ENCODE data around the gene BLMH. TPM values are rescaled to one million over a fixed set of nuclear protein-coding genes. Genes with fewer than 3 reads are reported as not detected.

Gene BLMH
- polyA plus RNA-seq, 1 of the 3 experiments (the other 2 are of a cell fraction): 19.4 TPM

- 67% methylated on average over 8 of the region's 8 CpGs for WGBS (ENCODE audit: low lambda C conversion rate)
- no peak overlapping the region for H3K9ac ChIP-seq
- no peaks in the 10 kb centered on the region for H4K20me1 ChIP-seq (ENCODE audit: insufficient read depth)
- H3K9me2 ChIP-seq: no peaks in the 10 kb centered on the region
- no peaks in the 10 kb centered on the region for H3K36me3 ChIP-seq (replicated peaks in 1 of 2; ENCODE audit: control insufficient read depth in 1 of 2, insufficient read depth in 2 of 2, low read length in 1 of 2)
- no peaks in the 10 kb centered on the region for H3K79me2 ChIP-seq (ENCODE audit: insufficient read depth)
- no peaks in the 10 kb centered on the region for H3F3A ChIP-seq (replicated peaks; ENCODE audit: insufficient read depth)
- no peaks in the 10 kb centered on the region for H3K27me3 ChIP-seq (ENCODE audit: insufficient read depth)
- POLR2A ChIA-PET: no interaction called here
- no peak overlapping the region for H2AFZ ChIP-seq (ENCODE audit: low read depth)
- H3K4me1 ChIP-seq (ENCODE audit: control insufficient read depth in 1 of 2, insufficient read depth in 2 of 2, low read depth in 1 of 2, low read length in 1 of 2): no peaks in the 10 kb centered on the region
- TF ChIP-seq RAD21 (IDR thresholded peaks at IDR 0.05; ENCODE audit: low read length): no peak
- no peak for TF ChIP-seq NRF1 (IDR thresholded peaks at IDR 0.05; ENCODE audit: low read depth, low read length)
- TF ChIP-seq EZH2phosphoT487 (IDR thresholded peaks at IDR 0.05; ENCODE audit: borderline replicate concordance, low read depth): no peak
- TF ChIP-seq REST (IDR thresholded peaks at IDR 0.05; ENCODE audit: low read depth, low read length): no peak
- no peak for TF ChIP-seq FOXM1 (IDR thresholded peaks at IDR 0.05; ENCODE audit: low read depth)
- no peak for TF ChIP-seq CHD2 (IDR thresholded peaks at IDR 0.05; ENCODE audit: low read length, partially characterized antibody)
- no peak for TF ChIP-seq RXRA (IDR thresholded peaks at IDR 0.05; ENCODE audit: borderline replicate concordance, low read depth)
- no peak for TF ChIP-seq POLR2AphosphoS5 (IDR thresholded peaks at IDR 0.05; ENCODE audit: low read depth, low read length)
- no peak for TF ChIP-seq MEF2A (IDR thresholded peaks at IDR 0.05; ENCODE audit: borderline replicate concordance, low read depth)
- TF ChIP-seq, protein P1, sequence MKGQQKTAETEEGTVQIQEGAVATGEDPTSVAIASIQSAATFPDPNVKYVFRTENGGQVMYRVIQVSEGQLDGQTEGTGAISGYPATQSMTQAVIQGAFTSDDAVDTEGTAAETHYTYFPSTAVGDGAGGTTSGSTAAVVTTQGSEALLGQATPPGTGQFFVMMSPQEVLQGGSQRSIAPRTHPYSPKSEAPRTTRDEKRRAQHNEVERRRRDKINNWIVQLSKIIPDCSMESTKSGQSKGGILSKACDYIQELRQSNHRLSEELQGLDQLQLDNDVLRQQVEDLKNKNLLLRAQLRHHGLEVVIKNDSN (IDR thresholded peaks at IDR 0.05; ENCODE audit: borderline replicate concordance, low read depth): no peak
- no peak for TF ChIP-seq NFIC (IDR thresholded peaks at IDR 0.05; ENCODE audit: borderline replicate concordance)
- TF ChIP-seq, protein P2, sequence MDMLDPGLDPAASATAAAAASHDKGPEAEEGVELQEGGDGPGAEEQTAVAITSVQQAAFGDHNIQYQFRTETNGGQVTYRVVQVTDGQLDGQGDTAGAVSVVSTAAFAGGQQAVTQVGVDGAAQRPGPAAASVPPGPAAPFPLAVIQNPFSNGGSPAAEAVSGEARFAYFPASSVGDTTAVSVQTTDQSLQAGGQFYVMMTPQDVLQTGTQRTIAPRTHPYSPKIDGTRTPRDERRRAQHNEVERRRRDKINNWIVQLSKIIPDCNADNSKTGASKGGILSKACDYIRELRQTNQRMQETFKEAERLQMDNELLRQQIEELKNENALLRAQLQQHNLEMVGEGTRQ (IDR thresholded peaks at IDR 0.05; ENCODE audit: borderline replicate concordance, low read depth, low read length): no peak
- no peak overlapping the region for H3K4me2 ChIP-seq
- no peak overlapping the region for H3K4me3 ChIP-seq (ENCODE audit: low read depth in 2 of 2, low read length in 1 of 2)
- no peak for DNase-seq
- CTCF ChIA-PET: interaction anchor here (0.7 to 2.2 kb wide), 4 partner anchors 9 to 99 kb away, joined by 3 to 7 read pairs (median 4); no protein-coding TSS in a partner anchor
- no peak overlapping the region for H3K27ac ChIP-seq (ENCODE audit: low read depth in 2 of 2, low read length in 1 of 2)
- no peaks in the 10 kb centered on the region for H3K9me3 ChIP-seq
Measured at GRCh38 chr17:30224419-30224960, 67.3 kb downstream of the BLMH start.
